Measurements from ENCODE around the gene CCDC3.

DNA sequence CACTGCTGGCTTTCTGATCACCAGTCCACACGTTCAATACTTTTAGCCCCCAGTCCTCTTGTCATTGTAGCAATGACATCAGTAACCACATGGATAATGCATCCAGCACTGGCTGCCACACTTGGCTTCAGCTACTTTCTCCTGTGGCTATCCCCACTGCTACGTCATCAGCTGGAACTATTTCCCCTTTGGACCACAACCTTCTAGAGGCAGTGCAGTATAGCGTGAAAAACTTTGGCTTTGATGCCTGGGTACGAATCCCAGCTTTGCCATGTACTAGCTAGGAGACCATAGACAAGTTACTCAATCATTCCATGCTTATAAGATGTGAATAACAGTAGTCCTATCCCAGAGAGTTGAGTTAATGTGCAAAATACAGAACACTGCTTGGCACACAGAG lies 63.2 kb downstream of the CCDC3 start:
- TF ChIP-seq, protein P1, sequence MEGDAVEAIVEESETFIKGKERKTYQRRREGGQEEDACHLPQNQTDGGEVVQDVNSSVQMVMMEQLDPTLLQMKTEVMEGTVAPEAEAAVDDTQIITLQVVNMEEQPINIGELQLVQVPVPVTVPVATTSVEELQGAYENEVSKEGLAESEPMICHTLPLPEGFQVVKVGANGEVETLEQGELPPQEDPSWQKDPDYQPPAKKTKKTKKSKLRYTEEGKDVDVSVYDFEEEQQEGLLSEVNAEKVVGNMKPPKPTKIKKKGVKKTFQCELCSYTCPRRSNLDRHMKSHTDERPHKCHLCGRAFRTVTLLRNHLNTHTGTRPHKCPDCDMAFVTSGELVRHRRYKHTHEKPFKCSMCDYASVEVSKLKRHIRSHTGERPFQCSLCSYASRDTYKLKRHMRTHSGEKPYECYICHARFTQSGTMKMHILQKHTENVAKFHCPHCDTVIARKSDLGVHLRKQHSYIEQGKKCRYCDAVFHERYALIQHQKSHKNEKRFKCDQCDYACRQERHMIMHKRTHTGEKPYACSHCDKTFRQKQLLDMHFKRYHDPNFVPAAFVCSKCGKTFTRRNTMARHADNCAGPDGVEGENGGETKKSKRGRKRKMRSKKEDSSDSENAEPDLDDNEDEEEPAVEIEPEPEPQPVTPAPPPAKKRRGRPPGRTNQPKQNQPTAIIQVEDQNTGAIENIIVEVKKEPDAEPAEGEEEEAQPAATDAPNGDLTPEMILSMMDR (IDR thresholded peaks at IDR 0.05; ENCODE audit: low read length) = no peak
- TF ChIP-seq EZH2phosphoT487 (IDR thresholded peaks at IDR 0.05; ENCODE audit: low read length) = no peak
